WERI-Rb-1 (cell line): ENCODE measurements around the gene GRID1.
"Not testable (repeated sequence)": the region's sequence is repeated elsewhere in the genome, so short reads cannot be mapped to it uniquely, and the experiment has no call there.

Experiments used
- DNase-seq: peaks from one replicate; pipeline ENCODE4 v3.0.0-alpha.2; 2020
- H3K27ac ChIP-seq: fragments of 250-450 bp; sonication (Bioruptor Pico); 2 replicates; pipeline ENCODE4 v1.5.1; 2020; ENCODE audit warnings: mild to moderate bottlenecking, moderate library complexity
- H3K27me3 ChIP-seq: fragments of 250-450 bp; sonication (Bioruptor Pico); 2 replicates; pipeline ENCODE4 v1.5.1; 2021; ENCODE audit warnings: mild to moderate bottlenecking, low read depth, moderate library complexity; ENCODE audit not compliant: insufficient read depth, severe bottlenecking
- H3K36me3 ChIP-seq: fragments of 250-450 bp; sonication (Bioruptor Pico); 2 replicates; pipeline ENCODE4 v1.5.1; 2020; ENCODE audit warnings: mild to moderate bottlenecking, moderate library complexity
- H3K4me3 ChIP-seq: 2 replicates; pipeline ENCODE4 v1.5.1; 2011; ENCODE audit warnings: low read depth, mild to moderate bottlenecking, control low read depth, low read length
- H3K9me3 ChIP-seq: fragments of 250-450 bp; sonication (Bioruptor Pico); 2 replicates; pipeline ENCODE4 v1.5.1; 2021; ENCODE audit warnings: mild to moderate bottlenecking, moderate library complexity; ENCODE audit not compliant: severe bottlenecking
- TF ChIP-seq, protein P1 (sequence below): IDR thresholded peaks from 2 replicates; pipeline ENCODE4 v1.5.1; 2011; ENCODE audit warnings: low read depth, mild to moderate bottlenecking, control low read depth, inconsistent platforms, low read length

Gene GRID1

GRCh38 chr10:86242761-86243160 lies 123.8 kb downstream of the GRID1 start:
- Histone ChIP-seq H3K27me3 (no peaks in the 10 kb centered on the region), H3K4me3 (no peak overlapping the region), H3K36me3 (no peaks in the 10 kb centered on the region), H3K9me3 (peaks cover 8% of the 10 kb centered on the region), H3K27ac (no peak overlapping the region)
- TF ChIP-seq, protein P1, sequence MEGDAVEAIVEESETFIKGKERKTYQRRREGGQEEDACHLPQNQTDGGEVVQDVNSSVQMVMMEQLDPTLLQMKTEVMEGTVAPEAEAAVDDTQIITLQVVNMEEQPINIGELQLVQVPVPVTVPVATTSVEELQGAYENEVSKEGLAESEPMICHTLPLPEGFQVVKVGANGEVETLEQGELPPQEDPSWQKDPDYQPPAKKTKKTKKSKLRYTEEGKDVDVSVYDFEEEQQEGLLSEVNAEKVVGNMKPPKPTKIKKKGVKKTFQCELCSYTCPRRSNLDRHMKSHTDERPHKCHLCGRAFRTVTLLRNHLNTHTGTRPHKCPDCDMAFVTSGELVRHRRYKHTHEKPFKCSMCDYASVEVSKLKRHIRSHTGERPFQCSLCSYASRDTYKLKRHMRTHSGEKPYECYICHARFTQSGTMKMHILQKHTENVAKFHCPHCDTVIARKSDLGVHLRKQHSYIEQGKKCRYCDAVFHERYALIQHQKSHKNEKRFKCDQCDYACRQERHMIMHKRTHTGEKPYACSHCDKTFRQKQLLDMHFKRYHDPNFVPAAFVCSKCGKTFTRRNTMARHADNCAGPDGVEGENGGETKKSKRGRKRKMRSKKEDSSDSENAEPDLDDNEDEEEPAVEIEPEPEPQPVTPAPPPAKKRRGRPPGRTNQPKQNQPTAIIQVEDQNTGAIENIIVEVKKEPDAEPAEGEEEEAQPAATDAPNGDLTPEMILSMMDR, result no peak
- no peak for DNase-seq

DNA sequence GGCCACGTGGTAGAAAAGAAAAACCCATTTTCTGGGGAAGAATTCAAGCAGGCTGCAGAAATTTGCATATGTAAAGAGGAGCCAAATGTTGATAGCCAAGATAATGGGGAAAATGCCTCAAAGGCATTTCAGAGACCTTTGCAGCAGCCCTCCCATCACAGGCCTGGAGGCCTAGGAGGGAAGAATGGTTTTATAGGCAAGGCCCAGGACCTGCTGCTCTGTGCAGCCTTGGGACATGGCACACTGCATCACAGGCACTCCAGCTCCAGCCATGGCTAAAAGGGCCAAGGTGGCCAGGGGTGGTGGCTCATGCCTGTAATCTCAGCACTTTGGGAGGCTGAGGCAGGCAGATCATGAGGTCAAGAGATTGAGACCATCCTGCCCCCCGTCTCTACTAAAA lies 128.5 kb downstream of the GRID1 start:
- not testable (repeated sequence) for DNase-seq, H3K9me3 ChIP-seq, H3K27me3 ChIP-seq, H3K36me3 ChIP-seq, H3K4me3 ChIP-seq, H3K27ac ChIP-seq

DNA sequence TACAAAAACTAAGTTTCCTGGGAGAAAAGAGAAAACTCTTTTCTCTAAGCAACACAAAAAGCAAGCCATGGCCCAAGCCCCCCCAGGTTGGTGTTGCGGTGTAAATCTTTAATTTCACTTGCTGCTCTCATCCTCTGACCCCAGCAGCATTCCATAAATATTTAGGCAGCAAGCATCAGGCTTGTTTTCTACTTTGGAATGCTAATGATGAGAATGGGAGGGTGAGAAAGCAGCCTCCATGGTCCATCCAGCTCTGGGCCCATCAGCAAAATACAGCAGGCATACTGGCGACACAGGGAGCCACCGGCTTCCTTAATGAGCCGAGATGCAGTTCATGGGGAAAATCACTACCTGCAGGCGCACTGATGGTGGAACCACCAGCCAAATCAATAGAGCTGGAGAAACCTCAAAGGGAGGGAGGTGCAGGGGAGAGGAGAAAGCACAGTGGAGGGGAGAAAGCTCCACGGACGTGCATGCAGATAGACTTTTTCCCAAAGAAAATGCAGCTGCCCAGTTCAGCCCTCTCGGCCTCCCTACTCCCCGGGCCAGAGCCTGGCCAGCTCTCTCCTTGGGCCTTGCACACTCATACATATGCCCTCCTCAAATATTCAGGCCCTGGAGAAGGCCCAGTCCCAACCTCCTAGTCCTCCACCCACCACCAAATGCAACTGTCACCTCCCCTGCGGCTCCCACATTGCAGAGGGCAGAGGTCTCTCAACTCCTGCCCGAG lies 131.9 kb downstream of the GRID1 start:
- no peak for DNase-seq
- no peak overlapping the region for H3K27ac ChIP-seq
- TF ChIP-seq, protein P1, result no peak
- no peak overlapping the region for H3K4me3 ChIP-seq
- no peaks in the 10 kb centered on the region for H3K27me3 ChIP-seq
- H3K9me3 ChIP-seq, result peaks cover 8% of the 10 kb centered on the region
- no peaks in the 10 kb centered on the region for H3K36me3 ChIP-seq

- DNase-seq, result no peak
Observed at GRCh38 chr10:86234107-86234506, 132.5 kb downstream of the GRID1 start.

DNA sequence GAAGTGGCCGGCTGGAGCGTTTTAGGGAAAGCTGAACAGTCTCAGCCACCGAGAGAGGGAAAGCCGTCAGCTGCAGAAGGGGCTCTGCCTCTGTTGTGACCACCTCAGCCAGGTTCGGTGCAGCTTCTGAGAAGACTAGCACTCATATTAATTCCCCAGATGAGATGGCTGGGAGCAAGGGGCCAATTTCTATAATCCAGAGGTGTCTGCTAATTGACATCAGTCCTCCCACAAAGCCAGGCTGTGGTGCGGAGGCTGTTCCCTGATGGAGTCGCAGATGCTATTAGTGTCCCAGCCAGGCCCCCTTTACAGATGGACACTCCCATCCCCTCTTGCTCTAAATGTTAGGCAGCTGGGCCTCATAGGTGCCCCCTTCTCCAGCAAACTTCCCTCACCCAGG lies 133.5 kb downstream of the GRID1 start:
- Histone ChIP-seq H3K27ac (no peak overlapping the region), H3K4me3 (no peak overlapping the region), H3K36me3 (no peaks in the 10 kb centered on the region), H3K27me3 (no peaks in the 10 kb centered on the region), H3K9me3 (peaks cover 2% of the 10 kb centered on the region)
- TF ChIP-seq, protein P1, result no peak
- DNase-seq, result no peak

More at GRCh38 chr10:86234107-86234506, 132.5 kb downstream of the GRID1 start:
- Histone ChIP-seq H3K4me3 (no peak overlapping the region), H3K27me3 (no peaks in the 10 kb centered on the region), H3K9me3 (peaks cover 8% of the 10 kb centered on the region), H3K27ac (no peak overlapping the region), H3K36me3 (no peaks in the 10 kb centered on the region)
- TF ChIP-seq, protein P1, result no peak

GRCh38 chr10:86232644-86233043 lies 134.0 kb downstream of the GRID1 start:
- no peak overlapping the region for H3K27ac ChIP-seq
- no peaks in the 10 kb centered on the region for H3K9me3 ChIP-seq
- no peak for DNase-seq
- H3K4me3 ChIP-seq, result no peak overlapping the region
- no peaks in the 10 kb centered on the region for H3K27me3 ChIP-seq
- no peaks in the 10 kb centered on the region for H3K36me3 ChIP-seq
- TF ChIP-seq, protein P1, result no peak
